ENCODE data around the gene MGST1. TPM values are rescaled to one million over a fixed set of nuclear protein-coding genes. Genes with fewer than 3 reads are reported as not detected.
"Not testable (repeated sequence)": the region's sequence is repeated elsewhere in the genome, so short reads cannot be mapped to it uniquely, and the experiment has no call there.

The MGST1 gene
- total RNA-seq, 1 donor from 2014 or later: 3.7 TPM

GRCh38 chr12:16350682-16351081 lies 3.2 kb downstream of the MGST1 start:
- DNase-seq (ENCODE audit: low spot score in 2 of 2) (no peak), FAIRE-seq (no peak)

GRCh38 chr12:16352481-16352880 lies 5.0 kb downstream of the MGST1 start:
- no peak for FAIRE-seq
- no peak for DNase-seq (ENCODE audit: low spot score in 2 of 2)

- DNase-seq (ENCODE audit: low spot score in 2 of 2) (no peak), FAIRE-seq (no peak)
Observed at GRCh38 chr12:16358878-16359277, 11.4 kb downstream of the MGST1 start.

GRCh38 chr12:16359512-16360491 lies 12.4 kb downstream of the MGST1 start:
- DNase-seq (ENCODE audit: low spot score in 2 of 2) (no peak), FAIRE-seq (no peak)

GRCh38 chr12:16361142-16361783 lies 13.8 kb downstream of the MGST1 start:
- DNase-seq (ENCODE audit: low spot score in 2 of 2) (no peak), FAIRE-seq (no peak)

GRCh38 chr12:16362550-16362949 lies 15.1 kb downstream of the MGST1 start:
- DNase-seq (ENCODE audit: low spot score in 2 of 2) (no peak), FAIRE-seq (no peak)

- DNase-seq (ENCODE audit: low spot score in 2 of 2): no peak
- FAIRE-seq: no peak
Observed at GRCh38 chr12:16369156-16369555, 21.7 kb downstream of the MGST1 start.

- no peak for DNase-seq (ENCODE audit: low spot score in 2 of 2)
- FAIRE-seq: no peak
Observed at GRCh38 chr12:16370096-16370495, 22.7 kb downstream of the MGST1 start.

GRCh38 chr12:16382652-16383312 lies 35.3 kb downstream of the MGST1 start:
- DNase-seq (ENCODE audit: low spot score in 2 of 2); FAIRE-seq: not testable (repeated sequence)

- no peak for DNase-seq (ENCODE audit: low spot score in 2 of 2)
- no peak for FAIRE-seq
Observed at GRCh38 chr12:16384732-16385131, 37.3 kb downstream of the MGST1 start.

GRCh38 chr12:16385782-16386646 lies 38.6 kb downstream of the MGST1 start:
- DNase-seq (ENCODE audit: low spot score in 2 of 2) (peak; percentile 13 to 57), FAIRE-seq (no peak)

GRCh38 chr12:16387919-16388318 lies 40.5 kb downstream of the MGST1 start:
- no peak for DNase-seq (ENCODE audit: low spot score in 2 of 2)
- no peak for FAIRE-seq

GRCh38 chr12:16389594-16389993 lies 42.1 kb downstream of the MGST1 start:
- DNase-seq (ENCODE audit: low spot score in 2 of 2) (no peak), FAIRE-seq (no peak)

GRCh38 chr12:16392846-16393535 lies 45.5 kb downstream of the MGST1 start:
- DNase-seq (ENCODE audit: low spot score in 2 of 2) (no peak), FAIRE-seq (no peak)

- FAIRE-seq (no peak), DNase-seq (ENCODE audit: low spot score in 2 of 2) (no peak)
Observed at GRCh38 chr12:16399101-16399500, 51.7 kb downstream of the MGST1 start.

- DNase-seq (ENCODE audit: low spot score in 2 of 2); FAIRE-seq: not testable (repeated sequence)
Observed at GRCh38 chr12:16401835-16402234, 54.4 kb downstream of the MGST1 start.

- no peak for FAIRE-seq
Observed at GRCh38 chr12:16407346-16407745, 59.9 kb downstream of the MGST1 start.

More at GRCh38 chr12:16407346-16407745, 59.9 kb downstream of the MGST1 start:
- DNase-seq (ENCODE audit: low spot score in 2 of 2): no peak
